Measurements from ENCODE around the gene CSN2. TPM values are rescaled to one million over a fixed set of nuclear protein-coding genes. Genes with fewer than 3 reads are reported as not detected.

CSN2 gene
- total RNA-seq (2014; rRNA removed; shearing (Covaris generic); ENCODE audit: low replicate concordance) = not detected in 2 replicates

GRCh38 chr4:69965628-69966027 is at the start of gene CSN2:
CSN2 (minus strand) TSS chr4:69965728; CDS start chr4:69960995, 4,733 bp downstream.
- Histone ChIP-seq H3K27ac (ENCODE audit: low read length) (no peak within 1 kb of the TSS), H3K9ac (ENCODE audit: low read length) (no peak within 1 kb of the TSS), H2AFZ (ENCODE audit: low read length) (no peak within 1 kb of the TSS), H3K79me2 (ENCODE audit: low read length) (no peaks in the 10 kb centered on the region), H3K36me3 (ENCODE audit: insufficient read depth, low read length) (no peaks in the 10 kb centered on the region), H3K9me3 (ENCODE audit: low read length) (no peaks in the 10 kb centered on the region), H3K4me2 (ENCODE audit: low read depth, low read length, poor library complexity, severe bottlenecking) (no peak within 1 kb of the TSS), H3K9me2 (replicated peaks; ENCODE audit: insufficient read depth, low read length) (no peaks in the 10 kb centered on the region), H3K4me1 (ENCODE audit: low read length) (no peaks in the 10 kb centered on the region), H3K27me3 (ENCODE audit: low read length) (no peaks in the 10 kb centered on the region), H4K20me1 (ENCODE audit: insufficient read depth, low read depth, low read length) (no peaks in the 10 kb centered on the region), H3K4me3 (ENCODE audit: low read length) (no peak within 1 kb of the TSS)
- no peak for DNase-seq

GRCh38 chr4:70008771-70009170 is 43.2 kb upstream of the CSN2 start:
- Histone ChIP-seq H2AFZ (ENCODE audit: low read length) (no peak overlapping the region), H3K4me3 (ENCODE audit: low read length) (no peak overlapping the region), H3K9me3 (ENCODE audit: low read length) (no peaks in the 10 kb centered on the region; the same call in 1 of the 2 replicates), H3K9me2 (replicated peaks; ENCODE audit: insufficient read depth, low read length) (no peaks in the 10 kb centered on the region), H3K9ac (ENCODE audit: low read length) (no peak overlapping the region), H3K4me2 (ENCODE audit: low read depth, low read length, poor library complexity, severe bottlenecking) (no peak overlapping the region), H3K36me3 (ENCODE audit: insufficient read depth, low read length) (no peaks in the 10 kb centered on the region), H4K20me1 (ENCODE audit: insufficient read depth, low read depth, low read length) (no peaks in the 10 kb centered on the region), H3K79me2 (ENCODE audit: low read length) (no peaks in the 10 kb centered on the region), H3K27ac (ENCODE audit: low read length) (no peak overlapping the region), H3K27me3 (ENCODE audit: low read length) (no peaks in the 10 kb centered on the region), H3K4me1 (ENCODE audit: low read length) (no peaks in the 10 kb centered on the region)
- DNase-seq = no peak

GRCh38 chr4:70002507-70002906 is 37.0 kb upstream of the CSN2 start:
- Histone ChIP-seq H3K79me2 (ENCODE audit: low read length) (no peaks in the 10 kb centered on the region), H3K9me3 (ENCODE audit: low read length) (no peaks in the 10 kb centered on the region), H3K36me3 (ENCODE audit: insufficient read depth, low read length) (no peaks in the 10 kb centered on the region), H3K9ac (ENCODE audit: low read length) (no peak overlapping the region), H3K4me2 (ENCODE audit: low read depth, low read length, poor library complexity, severe bottlenecking) (no peak overlapping the region), H3K4me3 (ENCODE audit: low read length) (no peak overlapping the region), H3K27ac (ENCODE audit: low read length) (no peak overlapping the region), H2AFZ (ENCODE audit: low read length) (no peak overlapping the region), H4K20me1 (ENCODE audit: insufficient read depth, low read depth, low read length) (no peaks in the 10 kb centered on the region), H3K4me1 (ENCODE audit: low read length) (no peaks in the 10 kb centered on the region), H3K9me2 (replicated peaks; ENCODE audit: insufficient read depth, low read length) (no peaks in the 10 kb centered on the region), H3K27me3 (ENCODE audit: low read length) (no peaks in the 10 kb centered on the region)
- DNase-seq = no peak

GRCh38 chr4:70000711-70001110 is 35.2 kb upstream of the CSN2 start:
- Histone ChIP-seq H3K9me3 (ENCODE audit: low read length) (no peaks in the 10 kb centered on the region), H3K79me2 (ENCODE audit: low read length) (no peaks in the 10 kb centered on the region), H2AFZ (ENCODE audit: low read length) (no peak overlapping the region), H3K9ac (ENCODE audit: low read length) (no peak overlapping the region), H3K36me3 (ENCODE audit: insufficient read depth, low read length) (no peaks in the 10 kb centered on the region), H3K4me2 (ENCODE audit: low read depth, low read length, poor library complexity, severe bottlenecking) (no peak overlapping the region), H3K9me2 (replicated peaks; ENCODE audit: insufficient read depth, low read length) (no peaks in the 10 kb centered on the region), H3K27me3 (ENCODE audit: low read length) (no peaks in the 10 kb centered on the region), H3K4me3 (ENCODE audit: low read length) (no peak overlapping the region), H4K20me1 (ENCODE audit: insufficient read depth, low read depth, low read length) (no peaks in the 10 kb centered on the region), H3K4me1 (ENCODE audit: low read length) (no peaks in the 10 kb centered on the region), H3K27ac (ENCODE audit: low read length) (no peak overlapping the region)
- no peak for DNase-seq

GRCh38 chr4:69999420-69999819 is 33.9 kb upstream of the CSN2 start:
- Histone ChIP-seq H3K4me3 (ENCODE audit: low read length) (no peak overlapping the region), H3K79me2 (ENCODE audit: low read length) (no peaks in the 10 kb centered on the region), H3K9me3 (ENCODE audit: low read length) (no peaks in the 10 kb centered on the region), H4K20me1 (ENCODE audit: insufficient read depth, low read depth, low read length) (no peaks in the 10 kb centered on the region), H3K9me2 (replicated peaks; ENCODE audit: insufficient read depth, low read length) (no peaks in the 10 kb centered on the region), H3K27me3 (ENCODE audit: low read length) (no peaks in the 10 kb centered on the region), H3K36me3 (ENCODE audit: insufficient read depth, low read length) (no peaks in the 10 kb centered on the region), H3K27ac (ENCODE audit: low read length) (no peak overlapping the region), H3K4me2 (ENCODE audit: low read depth, low read length, poor library complexity, severe bottlenecking) (no peak overlapping the region), H3K9ac (ENCODE audit: low read length) (no peak overlapping the region), H2AFZ (ENCODE audit: low read length) (no peak overlapping the region), H3K4me1 (ENCODE audit: low read length) (no peaks in the 10 kb centered on the region)
- DNase-seq = no peak

- no peak for DNase-seq
- Histone ChIP-seq H3K27ac (ENCODE audit: low read length) (no peak within 1 kb of the TSS), H3K4me2 (ENCODE audit: low read depth, low read length, poor library complexity, severe bottlenecking) (no peak within 1 kb of the TSS), H2AFZ (ENCODE audit: low read length) (no peak within 1 kb of the TSS), H3K4me1 (ENCODE audit: low read length) (no peaks in the 10 kb centered on the region), H3K4me3 (ENCODE audit: low read length) (no peak within 1 kb of the TSS), H3K79me2 (ENCODE audit: low read length) (no peaks in the 10 kb centered on the region), H3K9ac (ENCODE audit: low read length) (no peak within 1 kb of the TSS), H3K9me3 (ENCODE audit: low read length) (no peaks in the 10 kb centered on the region), H4K20me1 (ENCODE audit: insufficient read depth, low read depth, low read length) (no peaks in the 10 kb centered on the region), H3K36me3 (ENCODE audit: insufficient read depth, low read length) (no peaks in the 10 kb centered on the region), H3K27me3 (ENCODE audit: low read length) (no peaks in the 10 kb centered on the region), H3K9me2 (replicated peaks; ENCODE audit: insufficient read depth, low read length) (no peaks in the 10 kb centered on the region)
Measured at GRCh38 chr4:69995526-69996016, 30.0 kb upstream of the CSN2 start, which contains the start of gene STATH. STATH (plus strand) TSS chr4:69995966; CDS start chr4:69998438, 2,472 bp downstream.

GRCh38 chr4:69994782-69995181 is 29.3 kb upstream of the CSN2 start:
- no peaks in the 10 kb centered on the region for H3K9me2 ChIP-seq (replicated peaks; ENCODE audit: insufficient read depth, low read length)

GRCh38 chr4:69991016-69991415 is 25.5 kb upstream of the CSN2 start:
- Histone ChIP-seq H3K27ac (ENCODE audit: low read length) (no peak overlapping the region), H3K4me1 (ENCODE audit: low read length) (no peaks in the 10 kb centered on the region), H3K9me3 (ENCODE audit: low read length) (no peaks in the 10 kb centered on the region), H3K27me3 (ENCODE audit: low read length) (no peaks in the 10 kb centered on the region), H3K79me2 (ENCODE audit: low read length) (no peaks in the 10 kb centered on the region), H3K36me3 (ENCODE audit: insufficient read depth, low read length) (no peaks in the 10 kb centered on the region), H2AFZ (ENCODE audit: low read length) (no peak overlapping the region), H3K4me2 (ENCODE audit: low read depth, low read length, poor library complexity, severe bottlenecking) (no peak overlapping the region), H3K9me2 (replicated peaks; ENCODE audit: insufficient read depth, low read length) (no peaks in the 10 kb centered on the region), H3K9ac (ENCODE audit: low read length) (no peak overlapping the region), H4K20me1 (ENCODE audit: insufficient read depth, low read depth, low read length) (no peaks in the 10 kb centered on the region), H3K4me3 (ENCODE audit: low read length) (no peak overlapping the region)
- DNase-seq = no peak

More at GRCh38 chr4:69994782-69995181, 29.3 kb upstream of the CSN2 start:
- Histone ChIP-seq H3K9me3 (ENCODE audit: low read length) (no peaks in the 10 kb centered on the region), H3K4me2 (ENCODE audit: low read depth, low read length, poor library complexity, severe bottlenecking) (no peak overlapping the region), H3K36me3 (ENCODE audit: insufficient read depth, low read length) (no peaks in the 10 kb centered on the region), H3K4me1 (ENCODE audit: low read length) (no peaks in the 10 kb centered on the region), H3K27me3 (ENCODE audit: low read length) (no peaks in the 10 kb centered on the region), H3K79me2 (ENCODE audit: low read length) (no peaks in the 10 kb centered on the region), H3K4me3 (ENCODE audit: low read length) (no peak overlapping the region), H4K20me1 (ENCODE audit: insufficient read depth, low read depth, low read length) (no peaks in the 10 kb centered on the region), H3K9ac (ENCODE audit: low read length) (no peak overlapping the region), H3K27ac (ENCODE audit: low read length) (no peak overlapping the region), H2AFZ (ENCODE audit: low read length) (no peak overlapping the region)
- no peak for DNase-seq
